WTC11 (cell line): ENCODE data around the gene CCDC30. TPM values are rescaled to one million over a fixed set of nuclear protein-coding genes. Genes with fewer than 3 reads are reported as not detected.

Experiments used
- ATAC-seq: fragments of 200-7000 bp; cut with Tn5 transposase; 2 replicates; pipeline ENCODE4 v1.10.0; 2021; ENCODE audit warnings: mild to moderate bottlenecking, moderate library complexity
- CTCF ChIA-PET: fragments of 300-600 bp; sonication (Branson Sonifier 250); formaldehyde crosslinking; loops from one replicate; lab custom pipeline; 2021; ENCODE audit warnings: antibody characterized with exemption; lab: Charles Lee
- POLR2A ChIA-PET: fragments of 350-600 bp; sonication (Branson Sonifier 250); formaldehyde crosslinking; loops from one replicate; lab custom pipeline; 2021; ENCODE audit warnings: antibody characterized with exemption; lab: Charles Lee
- DNase-seq: peaks from one replicate; pipeline ENCODE4 v3.0.0; 2021; ENCODE audit warnings: low spot score
- H3K27ac Mint-ChIP-seq: 2 replicates; pipeline ENCODE4 v1.8.0; 2021; ENCODE audit warnings: mixed read lengths
- H3K27me3 Mint-ChIP-seq: 2 replicates; pipeline ENCODE4 v1.8.0; 2021; ENCODE audit warnings: low read depth, mild to moderate bottlenecking, moderate library complexity, mixed read lengths
- H3K36me3 Mint-ChIP-seq: 2 replicates; pipeline ENCODE4 v1.8.0; 2021; ENCODE audit warnings: mixed read lengths
- H3K4me1 Mint-ChIP-seq: 2 replicates; pipeline ENCODE4 v1.8.0; 2022; ENCODE audit warnings: mixed read lengths
- H3K4me3 Mint-ChIP-seq: 2 replicates; pipeline ENCODE4 v1.8.0; 2021; ENCODE audit warnings: mild to moderate bottlenecking, moderate library complexity, mixed read lengths
- H3K9me3 Mint-ChIP-seq: 2 replicates; pipeline ENCODE4 v1.8.0; 2021; ENCODE audit warnings: mixed read lengths
- AR ChIP-seq: fragments of 250-450 bp; sonication (Bioruptor Pico); IDR thresholded peaks from 2 replicates; pipeline ENCODE4 v1.9.0; 2021; ENCODE audit warnings: mild to moderate bottlenecking
- ARID4B ChIP-seq: sonication (generic); formaldehyde crosslinking; IDR thresholded peaks from 2 replicates; pipeline ENCODE4 v1.8.0; 2023; ENCODE audit warnings: missing genetic modification reagents, mild to moderate bottlenecking, borderline replicate concordance
- ATF3 ChIP-seq: sonication (generic); formaldehyde crosslinking; conservative IDR thresholded peaks from 2 replicates; pipeline ENCODE4 v1.8.1; 2022; ENCODE audit warnings: mild to moderate bottlenecking, missing genetic modification reagents
- CREM ChIP-seq: sonication (generic); formaldehyde crosslinking; IDR thresholded peaks from 2 replicates; pipeline ENCODE4 v1.8.1; 2022; ENCODE audit warnings: mild to moderate bottlenecking, missing genetic modification reagents, moderate library complexity
- E2F5 ChIP-seq: sonication (generic); formaldehyde crosslinking; IDR thresholded peaks from 2 replicates; pipeline ENCODE4 v1.8.1; 2022; ENCODE audit warnings: mild to moderate bottlenecking, moderate library complexity, missing genetic modification reagents
- ERG ChIP-seq: fragments of 250-450 bp; sonication (Bioruptor Pico); IDR thresholded peaks from 2 replicates; pipeline ENCODE4 v1.8.0; 2021; ENCODE audit warnings: mild to moderate bottlenecking
- ESRRA ChIP-seq: sonication (generic); formaldehyde crosslinking; IDR thresholded peaks from 2 replicates; pipeline ENCODE4 v1.8.1; 2022; ENCODE audit warnings: mild to moderate bottlenecking, missing genetic modification reagents, borderline replicate concordance
- FOXP1 ChIP-seq: sonication (generic); formaldehyde crosslinking; IDR thresholded peaks from 2 replicates; pipeline ENCODE4 v1.8.0; 2022; ENCODE audit warnings: missing genetic modification reagents, mild to moderate bottlenecking, moderate library complexity, borderline replicate concordance
- JUN ChIP-seq: sonication (generic); formaldehyde crosslinking; IDR thresholded peaks from 2 replicates; pipeline ENCODE4 v1.8.0; 2023; ENCODE audit warnings: mild to moderate bottlenecking, missing genetic modification reagents
- KAT7 ChIP-seq: sonication (generic); formaldehyde crosslinking; IDR thresholded peaks from 2 replicates; pipeline ENCODE4 v1.8.1; 2023; ENCODE audit warnings: missing genetic modification reagents, mild to moderate bottlenecking, borderline replicate concordance
- MAX ChIP-seq: sonication (generic); formaldehyde crosslinking; IDR thresholded peaks from 2 replicates; pipeline ENCODE4 v1.8.0; 2022; ENCODE audit warnings: mild to moderate bottlenecking, missing genetic modification reagents
- MYBL2 ChIP-seq: sonication (generic); formaldehyde crosslinking; IDR thresholded peaks from 2 replicates; pipeline ENCODE4 v1.8.1; 2023; ENCODE audit warnings: mild to moderate bottlenecking, moderate library complexity, missing genetic modification reagents
- RELA ChIP-seq: sonication (generic); formaldehyde crosslinking; IDR thresholded peaks from 2 replicates; pipeline ENCODE4 v1.8.1; 2022; ENCODE audit warnings: missing genetic modification reagents, mild to moderate bottlenecking, borderline replicate concordance
- SMAD3 ChIP-seq: sonication (generic); formaldehyde crosslinking; IDR thresholded peaks from 2 replicates; pipeline ENCODE4 v1.8.0; 2022; ENCODE audit warnings: missing genetic modification reagents, mild to moderate bottlenecking, borderline replicate concordance
- USF2 ChIP-seq: sonication (generic); formaldehyde crosslinking; IDR thresholded peaks from 2 replicates; pipeline ENCODE4 v1.8.1; 2023; ENCODE audit warnings: mild to moderate bottlenecking, missing genetic modification reagents, moderate library complexity
- ZNF219 ChIP-seq: sonication (generic); formaldehyde crosslinking; IDR thresholded peaks from 2 replicates; pipeline ENCODE4 v1.8.0; 2023; ENCODE audit warnings: missing genetic modification reagents, mild to moderate bottlenecking, borderline replicate concordance
- ZNF423 ChIP-seq: fragments of 250-450 bp; sonication (Bioruptor Pico); IDR thresholded peaks from 2 replicates; pipeline ENCODE4 v2.1.2; 2022; ENCODE audit warnings: mild to moderate bottlenecking, moderate library complexity
- ZSCAN18 ChIP-seq: fragments of 250-450 bp; sonication (Bioruptor Pico); IDR thresholded peaks from 2 replicates; pipeline ENCODE4 v2.1.2; 2022; ENCODE audit warnings: mild to moderate bottlenecking, moderate library complexity
- total RNA-seq: library from RNA; stranded (reverse); gene quantifications from 3 replicates; pipeline ENCODE4 v1.2.3, GENCODE V29; 2021

The CCDC30 gene
- total RNA-seq, 1 experiment from 2014 or later, result 0.92 TPM

- no peak for TF ChIP-seq KAT7 (CRISPR knock-in tag)
Observed at GRCh38 chr1:42680921-42681683, 218.0 kb downstream of the CCDC30 start (continued).

GRCh38 chr1:42681741-42682483, 218.8 kb downstream of the CCDC30 start, which contains the start of gene YBX1:
TSS of gene YBX1 (plus strand) at chr1:42682418. CDS start at chr1:42682566, 148 bp downstream.
- Mint-ChIP-seq H3K36me3 (peaks cover 26% of the 10 kb centered on the region), H3K9me3 (no peaks in the 10 kb centered on the region), H3K27ac (peak within 1 kb of the TSS; percentile 93), H3K27me3 (no peaks in the 10 kb centered on the region; the same call in 1 of the 2 replicates), H3K4me1 (peaks cover 45% of the 10 kb centered on the region), H3K4me3 (peak within 1 kb of the TSS; percentile 97)
- ATAC-seq, result peak; percentile 96
- DNase-seq, result peak; percentile 96
- ChIA-PET POLR2A (interaction anchor here (0.7 to 2.8 kb wide), 7 partner anchors 10 to 509 kb away, joined by 3 to 20 read pairs (median 6); partner anchors contain the start of genes C1orf50, CLDN19, P3H1 and PPIH), CTCF (interaction anchor here (0.5 to 3.1 kb wide), 7 partner anchors 24 to 508 kb away, joined by 3 to 9 read pairs (median 4); partner anchors contain the start of genes CLDN19 and PPIH)
- TF ChIP-seq ATF3 (CRISPR knock-in tag) (no peak), MYBL2 (peak; percentile 88), RELA (CRISPR knock-in tag) (no peak), E2F5 (peak; percentile 67; the same call in 1 of the 2 replicates), ZNF423 (no peak), ZSCAN18 (CRISPR knock-in tag) (no peak), ZNF219 (CRISPR knock-in tag) (no peak), AR (CRISPR knock-in tag) (no peak), FOXP1 (CRISPR knock-in tag) (peak; percentile 71; the same call in 1 of the 2 replicates), ARID4B (CRISPR knock-in tag) (peak; percentile 43; the same call in 1 of the 2 replicates), SMAD3 (CRISPR knock-in tag) (no peak), USF2 (peak; percentile 98), ESRRA (CRISPR knock-in tag) (no peak; the same call in 1 of the 2 replicates), CREM (CRISPR knock-in tag) (0 out of 2 replicates have a peak, but pooled peaks have one; percentile 30), JUN (CRISPR knock-in tag) (peak; percentile 80; the same call in 1 of the 2 replicates), ERG (CRISPR knock-in tag) (0 out of 2 replicates have a peak, but pooled peaks have one; percentile 8), MAX (peak; percentile 88)
